Epidermal melanocyte (primary cell): ENCODE results near the gene TTC6.
"Not testable (repeated sequence)": the region's sequence is repeated elsewhere in the genome, so short reads cannot be mapped to it uniquely, and the experiment has no call there.

Source experiments
- DNase-seq: peaks from one replicate; pipeline ENCODE4 v3.0.0; 2011; ENCODE audit warnings: low spot score; ENCODE audit not compliant: insufficient read length

Gene TTC6, protein sequence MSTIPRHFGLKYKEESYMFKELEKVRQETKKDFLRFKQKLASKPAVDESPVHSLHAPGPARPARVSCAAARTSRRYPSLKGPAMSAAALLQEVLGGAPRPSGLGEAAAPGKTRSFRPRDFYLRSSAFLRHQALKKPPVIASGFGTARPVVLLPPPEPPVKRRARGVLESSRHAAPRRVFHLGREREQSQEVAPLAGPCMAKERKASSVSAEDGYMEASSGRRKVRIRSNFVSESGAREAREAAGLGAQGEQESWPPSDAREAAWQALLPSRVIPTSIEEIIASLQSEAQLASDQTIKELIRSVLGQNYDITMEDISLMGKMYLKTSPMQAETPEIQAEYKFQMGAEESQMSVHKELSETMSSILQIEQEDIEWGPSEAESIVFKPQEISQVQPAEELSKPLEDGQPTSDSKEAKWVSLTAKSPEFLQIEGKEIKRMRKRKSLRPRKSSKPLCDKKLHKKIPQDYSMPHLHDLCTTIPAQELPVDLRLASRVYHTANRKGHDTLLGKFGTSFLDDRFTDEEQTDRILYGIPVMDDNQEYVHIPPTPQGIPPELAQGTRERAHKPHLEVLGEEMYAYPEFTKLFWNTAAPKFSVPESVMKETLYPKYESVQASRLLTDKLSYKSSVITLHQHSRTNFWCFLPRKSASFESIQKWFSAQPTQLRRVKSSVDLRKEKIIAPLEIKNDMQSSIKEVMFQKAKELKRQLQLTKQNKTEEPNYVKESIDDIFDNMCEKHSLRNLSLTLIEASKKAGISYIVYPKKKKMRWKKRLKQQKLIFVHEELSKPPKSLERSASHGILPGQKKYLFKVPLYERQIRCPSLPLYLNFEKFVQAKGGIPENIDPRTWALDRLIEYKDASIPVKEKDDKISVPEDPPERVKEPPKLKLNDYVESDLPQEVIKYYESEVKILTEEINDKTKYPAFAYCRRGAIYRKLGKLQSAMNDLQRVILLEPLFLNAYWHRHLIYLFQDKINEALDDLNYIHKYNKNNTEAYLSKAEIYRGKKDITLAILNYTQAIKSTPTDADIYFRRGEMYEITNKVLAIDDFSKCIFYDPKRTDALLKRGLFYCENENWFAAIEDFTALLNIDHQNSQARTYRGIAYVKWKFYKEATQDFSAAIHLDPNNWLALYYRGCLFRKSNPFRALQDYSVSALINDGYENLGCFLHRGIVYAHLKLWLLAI (N-terminal part only)

GRCh38 chr14:37594971-37595808 lies at the start of gene TTC6, which contains the start of gene FOXA1:
TSS of gene TTC6 (plus strand) at chr14:37595629. CDS start at chr14:37622065, 26,436 bp downstream.
TSS of gene FOXA1 (minus strand) at chr14:37595249. CDS start at chr14:37594972, 277 bp downstream.
- DNase-seq: peak; percentile 56

- DNase-seq: no peak
Measured at GRCh38 chr14:37546621-37547447, 48.6 kb upstream of the TTC6 start.

DNA sequence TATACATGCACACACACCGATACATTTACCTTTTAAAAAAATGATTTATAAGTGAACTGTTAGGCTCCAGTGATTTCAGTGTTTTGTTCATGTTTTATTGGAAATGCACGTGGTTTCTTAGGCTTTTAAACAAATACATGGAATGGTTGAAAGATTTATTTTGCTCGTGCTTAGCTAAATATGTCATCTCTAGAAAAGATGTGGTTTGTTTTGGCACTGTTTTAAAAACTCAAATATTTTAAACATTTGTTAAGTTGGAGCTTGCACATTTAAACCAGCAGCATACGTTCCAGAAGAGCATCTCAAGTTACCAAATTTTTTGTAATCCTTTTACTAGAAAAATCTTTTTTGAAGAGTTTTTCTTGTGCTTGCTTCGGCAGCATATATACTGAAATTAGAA lies 44.9 kb upstream of the TTC6 start:
- no peak for DNase-seq

DNA sequence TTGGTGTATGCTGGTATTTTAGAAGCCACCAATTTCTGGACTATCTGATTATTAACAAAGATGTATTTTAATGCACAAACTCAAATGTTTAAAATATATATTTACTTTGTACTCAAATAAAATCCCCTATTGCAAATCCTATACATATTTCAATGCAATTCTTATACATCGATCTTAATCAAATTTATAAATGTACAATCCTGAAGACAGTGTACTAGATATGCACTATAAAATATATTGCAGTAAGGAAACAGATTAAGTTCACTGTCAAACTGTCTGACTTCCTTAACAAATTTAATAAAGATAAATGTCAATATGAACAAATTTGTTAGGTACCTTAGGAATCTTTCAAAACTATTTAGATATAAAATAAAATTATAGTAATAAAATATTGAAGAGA lies 44.3 kb upstream of the TTC6 start:
- no peak for DNase-seq

DNA sequence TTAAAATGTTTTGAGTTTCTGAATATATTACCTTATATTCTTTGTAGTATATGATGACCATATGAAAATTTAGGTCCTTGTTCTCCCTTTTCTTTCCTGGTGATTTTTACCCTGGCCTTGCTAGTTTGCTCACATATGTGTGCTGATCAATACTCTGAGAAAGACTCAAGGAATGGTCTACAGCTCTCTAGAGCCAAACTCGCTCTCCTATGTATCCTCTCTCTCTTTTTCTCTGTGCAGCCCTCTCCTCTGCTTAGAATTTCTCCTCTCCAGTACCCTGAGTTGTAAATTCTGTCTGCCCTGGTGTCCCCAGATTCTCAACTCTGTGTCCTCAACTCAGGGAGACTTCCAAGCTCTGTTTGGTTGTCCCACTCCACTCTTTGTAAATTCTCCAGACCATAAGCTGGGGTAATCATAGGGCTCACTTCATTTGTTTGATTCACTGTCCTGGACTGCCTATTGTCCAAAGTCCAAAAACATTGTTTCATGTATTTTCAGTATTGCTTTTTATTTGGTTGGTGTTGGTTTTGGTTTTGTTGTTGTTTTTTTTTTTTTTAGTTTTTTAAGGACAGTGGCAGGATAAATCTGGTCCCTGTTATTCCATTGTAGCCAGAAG lies 41.4 kb upstream of the TTC6 start:
- no peak for DNase-seq

- DNase-seq: not testable (repeated sequence)
Measured at GRCh38 chr14:37555596-37555995, 39.8 kb upstream of the TTC6 start.

DNA sequence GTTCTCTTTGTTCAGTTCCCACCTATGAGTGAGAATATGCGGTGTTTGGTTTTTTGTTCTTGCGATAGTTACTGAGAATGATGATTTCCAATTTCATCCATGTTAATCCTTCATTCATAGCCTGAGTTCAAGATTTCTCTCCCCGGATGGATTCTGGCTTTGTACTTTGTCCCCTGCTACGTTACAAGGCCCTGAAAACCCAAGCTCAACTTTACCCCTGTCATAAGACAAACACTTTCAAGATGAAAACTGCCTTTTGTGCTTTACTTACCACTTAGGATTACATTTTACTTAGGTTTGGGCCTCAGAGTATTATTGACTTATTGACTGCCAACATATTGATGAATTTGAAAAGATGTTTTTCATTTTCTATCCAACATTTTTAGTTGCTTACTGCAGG lies 36.7 kb upstream of the TTC6 start:
- DNase-seq: no peak

GRCh38 chr14:37559386-37559785 lies 36.0 kb upstream of the TTC6 start:
- DNase-seq: no peak

- no peak for DNase-seq
Measured at GRCh38 chr14:37563189-37563588, 32.2 kb upstream of the TTC6 start.

GRCh38 chr14:37565550-37565949 lies 29.9 kb upstream of the TTC6 start:
- DNase-seq: no peak

GRCh38 chr14:37566811-37567371 lies 28.5 kb upstream of the TTC6 start:
- no peak for DNase-seq

GRCh38 chr14:37569729-37570128 lies 25.7 kb upstream of the TTC6 start:
- no peak for DNase-seq

DNA sequence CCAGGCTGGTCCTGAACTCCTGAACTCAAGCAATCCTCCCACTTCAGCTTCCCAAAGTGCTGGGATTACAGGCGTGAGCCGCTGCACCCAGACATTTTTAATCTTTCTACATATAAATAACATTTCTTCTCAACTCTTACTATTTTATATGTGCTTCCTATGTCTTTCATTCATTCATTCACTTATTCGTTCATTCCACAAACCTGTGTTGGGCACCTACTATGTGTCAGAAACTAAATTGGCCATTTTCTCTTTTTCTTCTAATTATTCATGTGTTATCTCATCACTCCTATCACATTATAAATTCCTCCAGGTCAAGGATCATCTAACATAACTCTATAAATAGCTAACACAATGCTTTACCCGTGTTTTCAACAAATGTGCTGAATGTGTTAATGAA lies 24.0 kb upstream of the TTC6 start:
- no peak for DNase-seq

DNA sequence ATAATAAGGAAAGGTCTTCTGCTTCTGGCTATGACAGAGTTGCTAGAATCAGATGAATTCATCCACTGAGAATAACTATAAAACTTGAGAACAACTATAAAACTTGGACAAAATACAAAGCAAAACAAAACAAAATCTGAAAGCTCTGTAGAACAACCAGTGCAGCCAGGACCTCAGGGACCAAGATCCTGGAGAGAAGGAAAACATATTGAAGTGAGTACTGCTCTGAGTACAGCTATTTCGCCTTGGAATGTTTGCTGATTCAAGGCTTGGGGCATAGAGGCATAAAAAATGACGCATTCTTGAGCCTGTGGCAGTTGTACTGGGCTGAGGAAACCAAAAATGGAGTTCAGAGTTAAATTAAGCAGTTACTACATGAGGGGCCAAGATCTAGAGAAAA lies 22.1 kb upstream of the TTC6 start:
- no peak for DNase-seq

DNA sequence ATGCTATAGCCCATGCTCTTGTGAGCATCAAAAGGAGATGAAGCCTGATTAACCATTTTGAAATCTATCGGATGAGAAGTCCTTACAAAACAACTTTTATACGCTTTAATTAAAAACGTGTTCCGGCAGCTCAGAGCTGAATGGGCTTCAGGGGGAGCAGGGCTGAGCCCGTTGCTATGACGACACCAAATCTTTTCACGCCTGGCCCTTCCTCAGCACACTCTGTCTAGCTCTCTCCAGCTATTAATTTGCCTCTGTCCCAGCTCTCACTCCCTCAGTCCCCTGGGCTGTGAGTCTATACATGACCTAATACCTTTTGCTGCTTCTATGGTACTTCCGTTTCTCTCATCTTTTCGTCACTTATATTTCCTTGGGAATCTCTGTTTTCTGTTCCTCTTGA lies 16.2 kb upstream of the TTC6 start:
- no peak for DNase-seq

DNA sequence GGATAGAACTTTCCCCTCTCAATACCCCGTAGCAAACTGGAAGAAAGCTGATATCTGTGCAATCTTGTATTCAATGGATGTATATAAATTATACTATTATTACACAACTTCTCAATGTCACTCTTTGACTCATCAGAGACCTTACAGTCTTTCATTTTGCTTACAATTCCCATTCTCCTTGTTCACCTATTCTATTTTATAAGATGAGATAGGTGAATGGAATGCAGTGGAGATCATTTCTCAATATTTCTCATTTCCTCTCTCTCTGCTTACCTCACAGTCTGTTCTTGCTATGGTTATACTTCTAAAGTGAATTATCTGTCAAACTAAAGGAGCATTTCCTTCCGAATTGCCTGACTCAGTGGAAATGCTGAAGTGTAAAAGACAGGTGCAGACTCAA lies 15.3 kb upstream of the TTC6 start:
- DNase-seq: no peak

GRCh38 chr14:37583358-37584210 lies 11.8 kb upstream of the TTC6 start:
- DNase-seq: no peak
